ENCODE data around the gene JMJD1C.

JMJD1C gene

DNA sequence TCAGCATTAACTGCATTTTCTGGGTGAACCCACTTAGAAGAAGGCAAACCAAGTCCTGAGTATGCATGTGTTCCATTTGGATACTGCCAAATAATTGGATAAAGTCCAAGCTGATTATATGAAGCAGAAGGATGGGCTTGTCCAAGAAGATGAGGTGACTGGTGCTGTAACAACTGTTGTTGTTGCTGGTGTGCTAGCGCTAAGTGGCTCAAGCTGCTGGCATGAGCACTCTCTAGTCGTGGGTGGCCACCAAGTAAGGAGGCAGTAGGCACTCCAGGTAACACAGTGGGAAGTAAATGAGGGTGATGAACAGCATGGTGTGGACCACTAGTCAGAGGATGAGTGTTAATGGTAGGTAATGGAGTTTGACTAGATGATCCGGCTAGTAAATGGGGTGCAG lies 252.3 kb downstream of the JMJD1C start:
- Histone ChIP-seq H3K36me3 (ENCODE audit: low read depth) (peaks cover 75% of the 10 kb centered on the region), H3K4me3 (ENCODE audit: severe bottlenecking) (no peak overlapping the region), H3K27ac (ENCODE audit: poor library complexity, severe bottlenecking) (no peak overlapping the region), H3K27me3 (ENCODE audit: insufficient read depth, poor library complexity, severe bottlenecking) (no peaks in the 10 kb centered on the region), H3K4me1 (ENCODE audit: insufficient read depth, poor library complexity, severe bottlenecking) (peaks cover 21% of the 10 kb centered on the region), H3K9me3 (ENCODE audit: severe bottlenecking) (no peaks in the 10 kb centered on the region)
- no peak for DNase-seq (ENCODE audit: low spot score)
- ATAC-seq (ENCODE audit: low read depth), result no peak
- TF ChIP-seq, protein P1, sequence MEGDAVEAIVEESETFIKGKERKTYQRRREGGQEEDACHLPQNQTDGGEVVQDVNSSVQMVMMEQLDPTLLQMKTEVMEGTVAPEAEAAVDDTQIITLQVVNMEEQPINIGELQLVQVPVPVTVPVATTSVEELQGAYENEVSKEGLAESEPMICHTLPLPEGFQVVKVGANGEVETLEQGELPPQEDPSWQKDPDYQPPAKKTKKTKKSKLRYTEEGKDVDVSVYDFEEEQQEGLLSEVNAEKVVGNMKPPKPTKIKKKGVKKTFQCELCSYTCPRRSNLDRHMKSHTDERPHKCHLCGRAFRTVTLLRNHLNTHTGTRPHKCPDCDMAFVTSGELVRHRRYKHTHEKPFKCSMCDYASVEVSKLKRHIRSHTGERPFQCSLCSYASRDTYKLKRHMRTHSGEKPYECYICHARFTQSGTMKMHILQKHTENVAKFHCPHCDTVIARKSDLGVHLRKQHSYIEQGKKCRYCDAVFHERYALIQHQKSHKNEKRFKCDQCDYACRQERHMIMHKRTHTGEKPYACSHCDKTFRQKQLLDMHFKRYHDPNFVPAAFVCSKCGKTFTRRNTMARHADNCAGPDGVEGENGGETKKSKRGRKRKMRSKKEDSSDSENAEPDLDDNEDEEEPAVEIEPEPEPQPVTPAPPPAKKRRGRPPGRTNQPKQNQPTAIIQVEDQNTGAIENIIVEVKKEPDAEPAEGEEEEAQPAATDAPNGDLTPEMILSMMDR (IDR thresholded peaks at IDR 0.05; ENCODE audit: poor library complexity, severe bottlenecking), result no peak

DNA sequence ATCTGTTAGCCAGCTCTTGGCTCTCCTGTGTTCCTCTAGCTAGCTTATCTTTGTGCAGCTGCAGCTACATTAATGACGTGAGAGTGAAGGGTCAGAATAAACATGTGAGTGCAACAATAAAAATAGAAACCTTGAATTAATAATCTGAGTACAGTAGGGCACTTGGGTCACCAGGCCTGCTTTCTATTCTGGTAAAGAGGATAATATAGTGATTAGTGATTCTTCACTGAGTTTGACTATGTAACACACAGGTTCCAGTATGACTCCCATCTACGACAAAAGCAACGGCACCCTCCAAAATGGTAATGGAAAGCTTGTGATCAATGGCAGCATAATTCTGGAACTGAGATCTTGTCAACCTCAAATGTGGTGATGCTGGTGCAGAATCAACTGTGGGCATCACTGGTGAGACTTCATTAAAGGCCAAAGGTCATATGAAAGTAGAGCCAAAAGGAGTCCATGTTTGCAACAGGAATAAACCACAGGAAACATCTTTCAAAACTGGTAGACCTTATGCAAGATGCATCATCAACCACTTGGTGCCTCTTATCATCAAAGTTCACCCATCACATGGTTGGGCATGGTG lies 255.1 kb downstream of the JMJD1C start:
- no peak for DNase-seq (ENCODE audit: low spot score)
- Histone ChIP-seq H3K4me3 (ENCODE audit: severe bottlenecking) (no peak overlapping the region), H3K4me1 (ENCODE audit: insufficient read depth, poor library complexity, severe bottlenecking) (peaks cover 10% of the 10 kb centered on the region), H3K36me3 (ENCODE audit: low read depth) (peaks cover 86% of the 10 kb centered on the region), H3K9me3 (ENCODE audit: severe bottlenecking) (no peaks in the 10 kb centered on the region), H3K27me3 (ENCODE audit: insufficient read depth, poor library complexity, severe bottlenecking) (no peaks in the 10 kb centered on the region), H3K27ac (ENCODE audit: poor library complexity, severe bottlenecking) (no peak overlapping the region)
- ATAC-seq (ENCODE audit: low read depth), result no peak
- TF ChIP-seq, protein P1 (IDR thresholded peaks at IDR 0.05; ENCODE audit: poor library complexity, severe bottlenecking), result no peak

DNA sequence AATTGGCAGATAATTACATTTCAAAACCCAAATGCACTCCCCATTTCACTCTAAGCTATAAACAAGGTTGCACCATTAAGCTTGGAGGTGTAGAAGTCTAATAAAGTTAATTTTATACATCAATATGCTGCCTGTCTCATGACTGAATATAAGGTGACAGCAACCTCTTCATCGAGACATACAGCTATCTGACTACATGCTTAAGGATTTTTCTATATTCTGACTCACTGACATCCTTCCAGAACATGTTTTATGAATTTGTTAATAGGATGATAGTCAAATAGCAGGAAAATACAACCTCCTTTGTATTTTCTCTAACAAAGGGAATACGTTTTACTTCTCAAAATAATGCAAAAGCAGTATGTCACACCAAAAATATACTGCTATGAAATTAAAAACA lies 256.1 kb downstream of the JMJD1C start:
- Histone ChIP-seq H3K4me1 (ENCODE audit: insufficient read depth, poor library complexity, severe bottlenecking) (peaks cover 13% of the 10 kb centered on the region), H3K27me3 (ENCODE audit: insufficient read depth, poor library complexity, severe bottlenecking) (no peaks in the 10 kb centered on the region), H3K4me3 (ENCODE audit: severe bottlenecking) (no peak overlapping the region), H3K36me3 (ENCODE audit: low read depth) (peaks cover 86% of the 10 kb centered on the region), H3K27ac (ENCODE audit: poor library complexity, severe bottlenecking) (no peak overlapping the region), H3K9me3 (ENCODE audit: severe bottlenecking) (no peaks in the 10 kb centered on the region)
- ATAC-seq (ENCODE audit: low read depth), result no peak
- TF ChIP-seq, protein P1 (IDR thresholded peaks at IDR 0.05; ENCODE audit: poor library complexity, severe bottlenecking), result no peak
- DNase-seq (ENCODE audit: low spot score), result no peak

DNA sequence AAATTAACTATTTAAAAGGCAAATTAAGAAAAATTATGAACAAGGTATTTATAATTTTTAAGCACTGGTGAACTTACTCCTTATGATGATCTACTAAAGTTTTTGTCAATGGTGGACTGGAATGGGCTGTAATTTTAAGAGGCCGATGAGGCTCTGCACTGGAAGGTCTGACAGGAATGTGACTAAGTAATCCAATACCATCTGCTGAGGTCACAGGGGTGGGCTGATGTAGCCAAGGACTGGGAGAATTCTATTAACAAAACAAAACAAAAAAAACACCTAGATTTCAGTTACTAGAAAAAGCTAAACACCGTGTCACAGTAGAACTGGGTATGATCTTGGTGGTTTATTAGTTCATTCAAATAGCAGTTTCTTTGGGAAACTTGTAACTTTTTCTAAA lies 256.8 kb downstream of the JMJD1C start:
- Histone ChIP-seq H3K9me3 (ENCODE audit: severe bottlenecking) (no peaks in the 10 kb centered on the region), H3K36me3 (ENCODE audit: low read depth) (peaks cover 84% of the 10 kb centered on the region), H3K4me3 (ENCODE audit: severe bottlenecking) (no peak overlapping the region), H3K27me3 (ENCODE audit: insufficient read depth, poor library complexity, severe bottlenecking) (no peaks in the 10 kb centered on the region), H3K4me1 (ENCODE audit: insufficient read depth, poor library complexity, severe bottlenecking) (peaks cover 13% of the 10 kb centered on the region), H3K27ac (ENCODE audit: poor library complexity, severe bottlenecking) (no peak overlapping the region)
- TF ChIP-seq, protein P1 (IDR thresholded peaks at IDR 0.05; ENCODE audit: poor library complexity, severe bottlenecking), result no peak
- DNase-seq (ENCODE audit: low spot score) (no peak), ATAC-seq (ENCODE audit: low read depth) (no peak)

DNA sequence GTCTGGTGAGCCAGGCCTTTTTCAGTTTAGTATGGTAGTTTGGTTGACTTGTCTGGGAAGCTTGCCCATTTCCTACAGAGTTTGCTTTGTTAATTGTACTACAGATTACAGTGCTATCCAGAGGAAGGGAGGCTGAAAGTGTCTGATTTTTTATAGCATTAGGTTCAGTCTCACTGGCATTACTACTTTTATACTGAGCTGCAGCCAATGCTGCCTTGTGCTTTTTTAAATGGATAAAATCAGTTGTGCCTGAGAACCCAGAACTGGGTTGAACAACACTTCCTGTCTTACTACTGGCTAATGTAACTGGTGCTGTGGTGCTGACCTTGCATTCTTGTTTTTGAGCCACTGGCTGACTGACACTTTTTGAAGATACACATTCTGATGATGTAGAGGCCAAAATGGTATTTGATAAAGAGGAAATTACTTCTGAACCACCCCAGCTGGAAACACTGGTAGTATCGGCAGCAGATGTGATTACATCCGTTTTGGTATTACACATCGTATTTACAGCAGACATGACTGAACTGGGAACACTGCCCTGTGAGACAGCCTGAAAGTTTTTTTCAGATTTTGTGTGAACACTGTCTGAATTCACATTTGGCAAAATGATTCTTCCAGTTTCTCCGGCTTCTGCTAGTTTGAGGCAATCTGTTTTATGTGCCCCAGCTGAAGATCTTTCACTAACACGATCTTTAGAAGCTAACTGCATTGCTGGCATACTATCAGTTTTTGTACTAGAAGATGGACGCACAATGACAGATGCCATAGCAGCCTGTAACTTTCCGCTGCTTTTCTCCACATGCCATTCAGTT lies 258.6 kb downstream of the JMJD1C start:
- Histone ChIP-seq H3K4me3 (ENCODE audit: severe bottlenecking) (no peak overlapping the region), H3K27ac (ENCODE audit: poor library complexity, severe bottlenecking) (no peak overlapping the region), H3K36me3 (ENCODE audit: low read depth) (peaks cover 71% of the 10 kb centered on the region), H3K9me3 (ENCODE audit: severe bottlenecking) (no peaks in the 10 kb centered on the region), H3K27me3 (ENCODE audit: insufficient read depth, poor library complexity, severe bottlenecking) (no peaks in the 10 kb centered on the region), H3K4me1 (ENCODE audit: insufficient read depth, poor library complexity, severe bottlenecking) (peaks cover 13% of the 10 kb centered on the region)
- DNase-seq (ENCODE audit: low spot score) (no peak), ATAC-seq (ENCODE audit: low read depth) (no peak)
- TF ChIP-seq, protein P1 (IDR thresholded peaks at IDR 0.05; ENCODE audit: poor library complexity, severe bottlenecking), result no peak

Measured in RWPE2 (cell line).